GM04503 (cell line): ENCODE results near the gene SPATA6.
"Not testable (repeated sequence)": the region's sequence is repeated elsewhere in the genome, so short reads cannot be mapped to it uniquely, and the experiment has no call there.

Experiments used
- DNase-seq: peaks from one replicate; pipeline ENCODE4 v3.0.0-alpha.2; 2012; ENCODE audit warnings: low read depth

Gene SPATA6

GRCh38 chr1:48471691-48472576 is at the start of gene SPATA6:
Gene SPATA6 (minus strand): TSS chr1:48472204. CDS start chr1:48472008, 196 bp downstream.
- peak; percentile 51 for DNase-seq

GRCh38 chr1:48519896-48520295 is 47.9 kb upstream of the SPATA6 start:
- DNase-seq, result not testable (repeated sequence)

- no peak for DNase-seq
Observed at GRCh38 chr1:48506870-48507269, 34.9 kb upstream of the SPATA6 start.

- no peak for DNase-seq
Observed at GRCh38 chr1:48500541-48501450, 28.8 kb upstream of the SPATA6 start.

DNA sequence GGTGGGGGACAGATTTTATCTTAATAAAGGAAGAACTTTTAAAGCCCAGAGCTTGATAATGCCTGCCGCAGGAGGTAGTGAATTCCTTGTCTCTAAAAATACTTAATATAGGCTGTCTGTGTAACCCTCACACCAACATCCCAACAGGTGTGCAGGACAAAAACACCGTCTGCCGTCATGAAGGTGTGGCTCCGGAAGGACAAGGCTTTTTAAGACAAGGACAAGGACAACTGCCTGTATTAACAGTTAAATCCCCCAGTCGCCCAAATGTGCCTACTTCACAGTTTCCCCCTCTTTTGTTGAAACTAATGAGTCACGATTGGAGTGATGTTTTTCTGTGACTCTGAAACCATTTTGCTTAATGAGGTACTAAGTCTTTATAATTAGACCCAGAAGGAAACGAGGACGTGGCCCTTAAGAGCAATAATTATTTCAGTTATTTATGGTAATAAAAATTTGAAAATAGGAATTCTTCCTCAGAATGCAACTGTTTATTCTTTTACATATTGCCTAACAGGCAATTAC is 27.3 kb upstream of the SPATA6 start:
- DNase-seq, result no peak

DNA sequence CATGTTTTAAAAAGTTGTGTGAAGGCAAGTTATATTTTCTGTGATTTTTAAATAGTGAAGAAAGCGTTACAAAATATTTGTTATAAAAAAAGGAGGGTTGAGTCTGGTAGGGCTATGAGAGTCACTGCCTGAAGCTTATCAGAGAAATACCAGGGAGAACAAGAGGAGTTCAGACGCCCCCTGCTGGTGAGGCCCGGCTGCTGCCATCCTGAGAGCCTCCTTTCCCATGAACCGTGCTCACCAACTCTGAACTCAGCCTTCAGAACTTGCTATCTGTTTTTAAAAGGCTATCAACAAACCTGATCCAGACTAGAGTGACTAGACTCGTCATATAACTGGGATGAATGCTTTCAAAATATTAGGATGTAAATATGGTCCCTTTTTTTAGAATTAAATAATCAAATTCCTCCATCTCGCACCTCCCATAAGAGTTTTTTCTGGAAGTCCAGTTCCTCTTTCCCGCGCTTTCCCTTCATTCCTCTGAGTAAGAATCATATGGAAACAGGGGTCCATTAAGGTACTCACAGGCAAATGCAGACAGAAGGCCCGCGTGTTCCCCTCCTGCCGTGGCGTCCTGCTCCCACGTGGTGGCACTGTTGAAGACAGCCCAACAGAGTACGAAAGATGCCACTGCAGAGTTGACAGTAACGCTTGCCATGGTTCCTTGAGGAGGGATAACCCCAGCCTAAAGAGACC is 26.2 kb upstream of the SPATA6 start:
- DNase-seq, result no peak

GRCh38 chr1:48495911-48496310 is 23.9 kb upstream of the SPATA6 start:
- no peak for DNase-seq

DNA sequence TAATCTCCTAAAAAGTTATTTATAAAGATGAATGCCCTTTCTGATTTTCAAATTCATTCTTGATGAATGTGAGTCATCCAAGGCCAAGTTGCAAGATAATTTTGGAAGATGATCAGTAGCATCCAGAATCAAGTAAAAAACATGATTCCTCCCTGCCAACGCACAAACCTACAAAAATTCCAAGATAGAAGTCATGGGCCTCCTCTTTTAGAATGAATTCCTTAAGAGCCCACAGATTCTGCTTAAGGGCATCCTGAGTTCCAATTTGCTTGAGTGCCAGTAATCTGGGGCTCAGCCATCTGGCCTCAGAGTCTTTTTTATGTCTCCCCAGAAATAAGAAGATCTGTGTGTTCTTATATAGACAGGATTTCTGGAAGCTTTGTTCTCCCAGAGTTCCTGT is 23.2 kb upstream of the SPATA6 start:
- no peak for DNase-seq

DNA sequence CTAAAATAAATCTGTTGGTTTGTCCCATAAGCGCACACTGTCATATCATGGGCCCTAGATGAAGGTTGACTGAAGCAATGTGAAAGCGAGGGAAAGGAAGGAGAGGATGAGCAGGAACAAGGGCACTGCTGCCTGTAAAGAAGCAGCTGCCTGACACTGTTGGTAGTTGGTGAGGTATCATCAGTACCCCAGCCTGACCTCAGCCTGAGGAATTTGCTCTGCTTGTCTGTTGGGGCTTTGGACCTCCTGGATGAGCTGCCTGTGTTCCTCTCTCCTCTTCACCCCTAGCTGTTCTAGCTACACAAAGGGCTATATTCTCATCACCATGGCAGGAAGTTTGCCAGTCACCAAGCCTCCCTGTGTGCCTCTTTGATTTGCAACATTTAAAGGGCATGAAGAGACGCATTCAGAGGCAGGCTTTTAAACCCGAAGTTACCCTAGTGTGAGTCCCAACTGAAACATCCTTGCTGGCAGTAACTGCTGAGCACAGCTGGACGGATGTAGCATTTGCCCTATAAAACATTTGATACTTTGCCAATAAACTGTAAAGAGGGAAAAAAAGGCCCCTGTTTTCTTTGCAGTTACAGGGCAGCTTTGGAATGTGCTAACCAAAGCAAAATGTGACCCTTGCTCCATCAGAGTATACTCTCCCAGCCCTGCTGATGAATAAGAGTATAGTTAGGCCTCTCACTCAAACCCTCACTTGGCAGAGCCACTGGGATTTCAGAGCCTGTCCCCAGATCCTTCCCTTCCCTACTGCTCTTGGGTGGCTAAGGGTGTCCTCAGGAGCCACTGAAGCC is 22.2 kb upstream of the SPATA6 start:
- DNase-seq, result peak; percentile 69

DNA sequence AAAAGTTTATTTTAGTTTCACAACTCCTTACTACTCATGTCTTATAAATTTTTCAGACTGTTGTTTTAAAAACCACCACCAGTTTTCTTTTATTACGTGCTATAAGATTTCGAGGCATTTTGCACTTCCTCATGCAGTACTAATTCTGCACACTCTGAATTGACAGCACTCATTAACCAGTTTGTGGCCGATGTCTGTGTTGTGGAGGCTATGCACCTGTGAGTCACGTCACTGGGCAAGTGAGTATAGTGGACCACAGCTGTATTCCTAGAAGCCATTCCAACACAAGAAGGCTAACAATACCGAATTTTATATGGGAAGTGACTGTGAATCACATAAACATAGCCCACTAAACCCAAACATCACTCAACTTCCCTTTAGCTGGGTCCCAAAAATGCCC is 21.0 kb upstream of the SPATA6 start:
- no peak for DNase-seq

DNA sequence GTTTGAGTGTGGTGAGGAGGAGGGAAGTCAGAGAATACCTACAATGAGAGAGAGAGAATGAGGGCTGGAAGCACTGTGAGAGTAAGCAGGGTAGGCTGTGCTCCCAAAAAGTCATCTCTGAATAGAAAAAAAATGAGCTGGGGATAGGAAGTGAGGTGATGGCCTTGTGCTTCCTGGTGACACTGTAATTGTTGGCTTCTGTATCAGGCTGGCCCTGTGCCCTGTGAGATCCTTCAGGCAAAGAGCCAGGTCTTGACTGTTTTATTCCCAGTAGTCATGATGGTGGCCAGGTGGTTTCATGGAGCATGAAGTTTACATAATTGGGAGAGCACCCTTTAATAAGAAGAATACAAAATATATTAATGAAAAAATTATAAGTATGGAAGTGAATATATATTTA is 20.4 kb upstream of the SPATA6 start:
- DNase-seq, result no peak

- no peak for DNase-seq
Observed at GRCh38 chr1:48488721-48489120, 16.7 kb upstream of the SPATA6 start.

DNA sequence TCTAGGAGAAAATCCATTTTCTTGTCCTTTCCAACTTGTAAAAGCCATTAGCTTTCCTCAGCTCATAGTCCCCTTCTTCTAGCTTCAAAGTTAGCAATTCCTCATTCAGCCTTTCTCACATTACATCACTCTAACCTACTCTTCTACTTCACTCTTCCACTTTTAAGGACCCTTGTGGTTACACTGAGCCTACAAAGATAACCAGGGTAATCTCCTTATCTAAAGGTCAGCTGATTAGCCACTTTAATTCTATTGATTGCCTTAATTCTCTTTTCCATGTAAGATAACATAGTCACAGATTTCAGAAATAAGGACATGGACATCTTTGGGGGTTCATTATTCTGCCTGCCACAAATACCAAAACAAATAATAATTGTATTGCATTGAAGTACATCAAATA is 8.5 kb upstream of the SPATA6 start:
- DNase-seq, result no peak

DNA sequence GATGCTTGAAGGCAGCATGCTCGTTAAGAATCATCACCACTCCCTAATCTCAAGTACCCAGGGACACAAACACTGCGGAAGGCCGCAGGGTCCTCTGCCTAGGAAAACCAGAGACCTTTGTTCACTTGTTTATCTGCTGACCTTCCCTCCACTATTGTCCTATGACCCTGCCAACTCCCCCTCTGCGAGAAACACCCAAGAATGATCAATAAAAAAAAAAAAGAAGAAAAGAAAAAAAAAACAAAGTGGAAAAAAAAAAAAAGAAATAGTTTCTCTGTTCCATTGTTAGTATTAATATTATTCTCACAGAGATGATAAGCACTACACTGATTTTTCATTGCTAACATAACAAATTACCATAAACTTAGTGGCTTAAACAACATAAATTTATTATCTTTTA is 8.0 kb upstream of the SPATA6 start:
- not testable (repeated sequence) for DNase-seq

GRCh38 chr1:48472638-48473037 is 634 bp upstream of the SPATA6 start:
- no peak for DNase-seq

DNA sequence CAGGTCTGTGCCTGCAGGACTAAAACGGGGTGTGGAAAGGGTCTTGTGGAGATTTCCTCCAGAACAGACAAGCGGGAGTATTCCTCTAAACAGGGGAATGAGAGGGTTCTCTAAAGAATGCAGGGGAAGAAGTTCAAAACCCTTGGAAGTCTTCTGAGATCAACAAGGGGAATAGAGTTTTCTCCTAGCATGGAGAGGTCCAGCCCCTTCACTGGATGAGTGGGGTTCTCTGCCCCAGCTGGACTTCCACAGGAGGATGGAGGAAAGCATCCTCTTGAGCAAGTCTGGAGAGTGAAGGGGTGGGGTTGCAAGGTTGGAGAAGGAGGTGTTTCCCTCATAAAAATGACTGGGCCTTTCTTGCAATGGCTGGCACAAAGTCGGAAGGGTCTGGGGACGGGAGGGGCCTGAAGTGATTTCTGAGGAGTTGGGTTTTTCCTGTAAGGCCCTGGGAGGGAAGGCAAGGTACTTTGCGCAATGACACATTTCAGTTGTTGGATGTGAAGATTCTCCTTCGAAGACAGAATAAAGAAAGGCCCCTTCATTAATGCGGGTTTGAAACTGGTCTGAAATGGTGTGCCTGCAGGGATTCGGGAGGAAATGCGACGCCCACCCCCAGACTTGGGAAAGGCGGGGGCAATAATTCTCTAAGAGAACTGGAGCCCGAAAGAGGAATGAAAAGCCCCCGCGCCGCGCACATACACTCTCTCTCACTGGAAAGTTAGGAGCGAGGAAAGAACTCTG is 884 bp downstream of the SPATA6 start:
- no peak for DNase-seq

GRCh38 chr1:48470481-48470855 is 1.5 kb downstream of the SPATA6 start:
- DNase-seq, result no peak

DNA sequence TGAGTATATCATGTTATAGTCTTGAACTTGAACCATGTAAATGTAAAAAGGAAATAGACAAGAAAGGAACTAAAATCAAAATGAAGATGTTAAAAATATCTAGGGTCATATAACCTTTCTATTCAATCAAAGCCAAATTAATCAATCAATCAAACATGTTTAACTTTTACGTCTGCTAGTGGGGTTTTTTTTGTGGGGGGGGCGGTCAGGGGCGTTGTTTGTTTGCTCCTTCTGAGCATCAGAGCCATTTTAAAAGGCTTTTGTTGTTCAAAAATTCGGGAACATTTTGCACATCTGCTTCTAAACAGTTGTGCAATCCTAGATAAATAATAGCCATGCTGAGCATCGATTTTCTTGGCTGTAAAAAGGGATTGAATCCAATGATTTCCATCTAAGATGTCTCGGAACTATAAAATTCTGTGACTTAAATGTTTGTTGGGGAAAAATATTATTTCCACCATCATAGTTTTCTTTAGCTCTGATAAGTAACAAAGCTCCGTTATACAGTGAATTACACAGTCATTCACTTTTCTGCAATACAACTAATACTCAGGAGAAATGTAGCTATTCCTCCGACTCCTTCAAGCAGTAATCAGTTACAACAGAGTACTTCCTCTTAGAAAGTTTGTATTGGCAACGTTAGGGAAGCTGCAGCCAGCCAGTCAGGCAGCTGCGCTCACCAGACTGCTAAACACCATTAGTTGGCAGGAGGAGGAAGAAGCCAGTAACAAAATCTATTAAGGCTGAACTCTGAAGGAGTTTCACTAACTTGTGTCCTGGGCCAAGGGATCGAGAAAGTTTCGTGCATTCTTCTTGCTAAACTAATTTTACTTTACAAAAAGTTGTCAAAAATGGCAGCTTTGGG is 2.2 kb downstream of the SPATA6 start:
- DNase-seq, result peak; percentile 37

GRCh38 chr1:48466594-48466993 is 5.4 kb downstream of the SPATA6 start:
- no peak for DNase-seq
